Parathyroid adenoma (tissue), 2 donors: ENCODE data around the gene APEX1.

Experiments
- H2AFZ ChIP-seq: fragments of 300-600 bp; sonication (generic); one replicate; pipeline ENCODE4 v1.7.0; 2017; ENCODE audit warnings: antibody characterized with exemption, mild to moderate bottlenecking
- H3K27ac ChIP-seq: fragments of 300-600 bp; sonication (generic); one replicate; pipeline ENCODE4 v1.7.0; 2017
- H3K27me3 ChIP-seq: fragments of 300-600 bp; sonication (generic); one replicate; pipeline ENCODE4 v1.7.0; 2017; ENCODE audit warnings: low read length; ENCODE audit not compliant: control insufficient read depth, insufficient read depth
- H3K36me3 ChIP-seq: fragments of 300-600 bp; sonication (generic); one replicate; pipeline ENCODE4 v1.7.0; 2017; ENCODE audit warnings: low read length; ENCODE audit not compliant: control insufficient read depth, insufficient read depth
- H3K4me1 ChIP-seq: fragments of 300-600 bp; sonication (generic); one replicate; pipeline ENCODE4 v1.7.0; 2017; ENCODE audit warnings: control low read depth
- H3K4me2 ChIP-seq: fragments of 300-600 bp; sonication (generic); one replicate; pipeline ENCODE4 v1.7.0; 2017; ENCODE audit warnings: low read length
- H3K4me3 ChIP-seq: fragments of 300-600 bp; sonication (generic); one replicate; pipeline ENCODE4 v1.7.0; 2017; ENCODE audit warnings: low read depth, low read length
- H3K79me2 ChIP-seq: fragments of 300-600 bp; sonication (generic); one replicate; pipeline ENCODE4 v1.7.0; 2017; ENCODE audit warnings: control low read depth
- H3K9ac ChIP-seq: fragments of 300-600 bp; sonication (generic); one replicate; pipeline ENCODE4 v1.7.0; 2017; ENCODE audit warnings: mild to moderate bottlenecking
- H3K9me3 ChIP-seq: fragments of 300-600 bp; sonication (generic); one replicate; pipeline ENCODE4 v1.7.0; 2017; ENCODE audit warnings: low read length; ENCODE audit not compliant: control insufficient read depth
- TF ChIP-seq, protein P1 (sequence below): fragments of 300-600 bp; sonication (generic); IDR thresholded peaks from one replicate; pipeline ENCODE4 v1.7.0; 2017; ENCODE audit warnings: antibody characterized with exemption, mild to moderate bottlenecking
- donor health status: primary hyperparathyroidism.

The APEX1 gene

GRCh38 chr14:20461225-20462141 is 6.5 kb downstream of the APEX1 start, which contains the start of gene PIP4P1:
TSS of gene PIP4P1 (minus strand) at chr14:20461434. CDS start at chr14:20461325, 109 bp downstream.
- H3K4me1 ChIP-seq, result peaks cover 7% of the 10 kb centered on the region
- H3K9me3 ChIP-seq, result no peaks in the 10 kb centered on the region

GRCh38 chr14:20468764-20469241 is 13.8 kb downstream of the APEX1 start:
- Histone ChIP-seq H3K36me3 (no peaks in the 10 kb centered on the region), H3K4me2 (peak overlapping the region; percentile 79), H3K27me3 (no peaks in the 10 kb centered on the region), H3K27ac (peak overlapping the region; percentile 75), H3K4me1 (peaks cover 3% of the 10 kb centered on the region), H3K9me3 (no peaks in the 10 kb centered on the region), H3K9ac (no peak overlapping the region), H2AFZ (peak overlapping the region; percentile 92), H3K79me2 (no peaks in the 10 kb centered on the region), H3K4me3 (peak overlapping the region; percentile 67)
- TF ChIP-seq, protein P1, sequence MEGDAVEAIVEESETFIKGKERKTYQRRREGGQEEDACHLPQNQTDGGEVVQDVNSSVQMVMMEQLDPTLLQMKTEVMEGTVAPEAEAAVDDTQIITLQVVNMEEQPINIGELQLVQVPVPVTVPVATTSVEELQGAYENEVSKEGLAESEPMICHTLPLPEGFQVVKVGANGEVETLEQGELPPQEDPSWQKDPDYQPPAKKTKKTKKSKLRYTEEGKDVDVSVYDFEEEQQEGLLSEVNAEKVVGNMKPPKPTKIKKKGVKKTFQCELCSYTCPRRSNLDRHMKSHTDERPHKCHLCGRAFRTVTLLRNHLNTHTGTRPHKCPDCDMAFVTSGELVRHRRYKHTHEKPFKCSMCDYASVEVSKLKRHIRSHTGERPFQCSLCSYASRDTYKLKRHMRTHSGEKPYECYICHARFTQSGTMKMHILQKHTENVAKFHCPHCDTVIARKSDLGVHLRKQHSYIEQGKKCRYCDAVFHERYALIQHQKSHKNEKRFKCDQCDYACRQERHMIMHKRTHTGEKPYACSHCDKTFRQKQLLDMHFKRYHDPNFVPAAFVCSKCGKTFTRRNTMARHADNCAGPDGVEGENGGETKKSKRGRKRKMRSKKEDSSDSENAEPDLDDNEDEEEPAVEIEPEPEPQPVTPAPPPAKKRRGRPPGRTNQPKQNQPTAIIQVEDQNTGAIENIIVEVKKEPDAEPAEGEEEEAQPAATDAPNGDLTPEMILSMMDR, result no peak

More at GRCh38 chr14:20461225-20462141, 6.5 kb downstream of the APEX1 start, which contains the start of gene PIP4P1:
- Histone ChIP-seq H3K4me3 (peak within 1 kb of the TSS; percentile 90), H3K79me2 (peaks cover 2% of the 10 kb centered on the region), H3K27me3 (no peaks in the 10 kb centered on the region), H3K27ac (peak within 1 kb of the TSS; percentile 71), H3K9ac (peak within 1 kb of the TSS; percentile 65), H2AFZ (peak within 1 kb of the TSS; percentile 81), H3K4me2 (peak within 1 kb of the TSS; percentile 87), H3K36me3 (no peaks in the 10 kb centered on the region)
- TF ChIP-seq, protein P1, result no peak

DNA sequence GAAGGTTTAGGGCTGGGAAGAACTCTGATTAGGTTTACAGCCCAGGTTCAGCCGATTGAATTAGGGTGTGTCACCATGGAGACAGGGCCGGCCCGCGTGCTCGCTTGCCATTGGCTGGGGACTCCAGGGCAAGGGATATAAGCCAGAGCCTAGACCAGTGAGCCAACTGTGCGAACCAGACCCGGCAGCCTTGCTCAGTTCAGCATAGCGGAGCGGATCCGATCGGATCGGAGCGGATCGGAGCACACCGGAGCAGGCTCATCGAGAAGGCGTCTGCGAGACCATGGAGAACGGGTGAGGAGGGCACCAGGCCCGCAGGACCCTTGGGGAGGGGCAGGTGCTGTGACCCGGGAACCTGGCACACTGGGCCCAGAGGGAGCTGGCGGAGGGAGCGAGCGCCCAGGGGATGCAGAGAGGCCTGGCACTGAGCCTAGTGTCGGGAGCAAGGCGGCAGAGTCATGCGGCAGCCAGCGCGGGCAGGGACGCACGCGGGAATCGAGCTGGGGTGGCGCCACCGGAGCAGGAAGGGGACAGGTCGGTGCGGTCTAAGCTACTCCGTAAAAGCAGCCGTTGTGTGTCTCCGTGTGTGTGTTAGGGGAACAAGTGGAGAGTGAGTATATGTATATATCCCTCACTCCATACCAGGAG is 14.3 kb downstream of the APEX1 start, which contains the start of gene PNP:
Gene PNP (plus strand): TSS at position 165 of the 648 bp plus-strand sequence. CDS start 119 bp downstream, at position 284.
- Histone ChIP-seq H3K4me3 (peak within 1 kb of the TSS; percentile 67), H2AFZ (peak within 1 kb of the TSS; percentile 92), H3K27ac (peak within 1 kb of the TSS; percentile 75), H3K4me2 (peak within 1 kb of the TSS; percentile 79), H3K27me3 (no peaks in the 10 kb centered on the region), H3K4me1 (peaks cover 3% of the 10 kb centered on the region), H3K9me3 (no peaks in the 10 kb centered on the region), H3K79me2 (no peaks in the 10 kb centered on the region), H3K36me3 (no peaks in the 10 kb centered on the region), H3K9ac (peak within 1 kb of the TSS; percentile 13)
- TF ChIP-seq, protein P1, result no peak

DNA sequence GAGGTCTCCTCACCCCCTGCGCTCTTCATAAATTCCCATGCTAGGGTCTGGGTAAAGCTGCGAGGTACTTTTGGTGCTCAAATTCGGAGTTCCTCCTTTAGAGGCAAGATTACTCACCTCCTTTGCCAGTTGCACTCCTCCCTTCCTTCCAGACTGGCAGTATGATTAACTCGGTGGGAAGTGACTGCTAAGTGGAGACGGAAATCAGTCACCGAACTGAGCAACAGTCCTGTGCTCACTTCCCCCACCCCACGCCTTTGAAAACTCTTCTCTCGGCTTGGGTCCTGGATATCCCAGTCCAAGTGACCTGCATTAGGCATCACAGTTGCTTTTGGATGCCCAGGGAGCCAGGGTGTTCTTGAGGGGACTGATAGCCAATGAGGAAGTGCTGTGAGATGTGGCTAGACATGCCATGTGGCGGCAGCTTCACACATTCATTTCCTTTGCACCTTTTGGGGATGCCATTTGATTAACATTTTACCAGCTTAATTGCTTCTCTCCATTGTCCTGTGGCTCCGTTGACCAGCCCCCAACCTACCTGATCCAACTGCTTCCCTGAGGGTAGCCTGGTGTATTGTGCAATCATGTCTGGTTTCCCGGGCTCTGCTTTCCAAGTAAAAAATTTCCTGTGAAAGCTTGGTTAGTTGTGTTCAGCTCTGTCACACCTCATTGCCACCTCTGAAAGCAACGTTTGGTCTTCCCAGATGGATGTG is 15.0 kb downstream of the APEX1 start:
- Histone ChIP-seq H3K4me3 (peak overlapping the region; percentile 67), H3K27ac (peak overlapping the region; percentile 75)
- TF ChIP-seq, protein P1, result no peak

More for the DNA sequence above, 15.0 kb downstream of the APEX1 start:
- Histone ChIP-seq H3K79me2 (no peaks in the 10 kb centered on the region), H3K4me1 (peaks cover 3% of the 10 kb centered on the region), H3K9me3 (no peaks in the 10 kb centered on the region), H2AFZ (peak overlapping the region; percentile 92), H3K9ac (no peak overlapping the region), H3K4me2 (peak overlapping the region; percentile 79), H3K36me3 (no peaks in the 10 kb centered on the region), H3K27me3 (no peaks in the 10 kb centered on the region)
